WTC11 (cell line): ENCODE results near the gene FOXN3. TPM values are rescaled to one million over a fixed set of nuclear protein-coding genes. Genes with fewer than 3 reads are reported as not detected.

Experiments
- ATAC-seq: fragments of 200-7000 bp; cut with Tn5 transposase; 2 replicates; pipeline ENCODE4 v1.10.0; 2021; ENCODE audit warnings: mild to moderate bottlenecking, moderate library complexity
- CTCF ChIA-PET: fragments of 300-600 bp; sonication (Branson Sonifier 250); formaldehyde crosslinking; loops from one replicate; lab custom pipeline; 2021; ENCODE audit warnings: antibody characterized with exemption; lab: Charles Lee
- POLR2A ChIA-PET: fragments of 350-600 bp; sonication (Branson Sonifier 250); formaldehyde crosslinking; loops from one replicate; lab custom pipeline; 2021; ENCODE audit warnings: antibody characterized with exemption; lab: Charles Lee
- DNase-seq: peaks from one replicate; pipeline ENCODE4 v3.0.0; 2021; ENCODE audit warnings: low spot score
- H3K27ac Mint-ChIP-seq: 2 replicates; pipeline ENCODE4 v1.8.0; 2021; ENCODE audit warnings: mixed read lengths
- H3K27me3 Mint-ChIP-seq: 2 replicates; pipeline ENCODE4 v1.8.0; 2021; ENCODE audit warnings: low read depth, mild to moderate bottlenecking, moderate library complexity, mixed read lengths
- H3K36me3 Mint-ChIP-seq: 2 replicates; pipeline ENCODE4 v1.8.0; 2021; ENCODE audit warnings: mixed read lengths
- H3K4me1 Mint-ChIP-seq: 2 replicates; pipeline ENCODE4 v1.8.0; 2022; ENCODE audit warnings: mixed read lengths
- H3K4me3 Mint-ChIP-seq: 2 replicates; pipeline ENCODE4 v1.8.0; 2021; ENCODE audit warnings: mild to moderate bottlenecking, moderate library complexity, mixed read lengths
- H3K9me3 Mint-ChIP-seq: 2 replicates; pipeline ENCODE4 v1.8.0; 2021; ENCODE audit warnings: mixed read lengths
- AFF4 ChIP-seq: sonication (generic); formaldehyde crosslinking; IDR thresholded peaks from 2 replicates; pipeline ENCODE4 v1.8.1; 2023; ENCODE audit warnings: mild to moderate bottlenecking, missing genetic modification reagents, borderline replicate concordance
- ATF2 ChIP-seq: sonication (generic); formaldehyde crosslinking; IDR thresholded peaks from 2 replicates; pipeline ENCODE4 v1.8.1; 2022; ENCODE audit warnings: low read depth, missing genetic modification reagents, borderline replicate concordance
- ATF6 ChIP-seq: sonication (generic); formaldehyde crosslinking; IDR thresholded peaks from 2 replicates; pipeline ENCODE4 v1.8.1; 2023; ENCODE audit warnings: mild to moderate bottlenecking, missing genetic modification reagents
- CDX4 ChIP-seq: fragments of 250-450 bp; sonication (Bioruptor Pico); IDR thresholded peaks from 2 replicates; pipeline ENCODE4 v1.9.0; 2021; ENCODE audit warnings: moderate library complexity, mild to moderate bottlenecking, inconsistent platforms, borderline replicate concordance
- CREB1 ChIP-seq: sonication (generic); formaldehyde crosslinking; IDR thresholded peaks from 2 replicates; pipeline ENCODE4 v1.8.0; 2023; ENCODE audit warnings: mild to moderate bottlenecking, missing genetic modification reagents
- EMX1 ChIP-seq: fragments of 250-450 bp; sonication (Bioruptor Pico); IDR thresholded peaks from 2 replicates; pipeline ENCODE4 v1.8.0; 2021; ENCODE audit warnings: mild to moderate bottlenecking
- FOXK1 ChIP-seq: sonication (generic); formaldehyde crosslinking; IDR thresholded peaks from 2 replicates; pipeline ENCODE4 v1.8.0; 2022; ENCODE audit warnings: mild to moderate bottlenecking, moderate library complexity, missing genetic modification reagents
- FOXP1 ChIP-seq: sonication (generic); formaldehyde crosslinking; IDR thresholded peaks from 2 replicates; pipeline ENCODE4 v1.8.0; 2022; ENCODE audit warnings: missing genetic modification reagents, mild to moderate bottlenecking, moderate library complexity, borderline replicate concordance
- KAT7 ChIP-seq: sonication (generic); formaldehyde crosslinking; IDR thresholded peaks from 2 replicates; pipeline ENCODE4 v1.8.1; 2023; ENCODE audit warnings: missing genetic modification reagents, mild to moderate bottlenecking, borderline replicate concordance
- MLX ChIP-seq: sonication (generic); formaldehyde crosslinking; IDR thresholded peaks from 2 replicates; pipeline ENCODE4 v1.8.1; 2023; ENCODE audit warnings: mild to moderate bottlenecking, missing genetic modification reagents, moderate library complexity
- NR3C1 ChIP-seq: sonication (generic); formaldehyde crosslinking; conservative IDR thresholded peaks from 2 replicates; pipeline ENCODE4 v1.8.1; 2023; ENCODE audit warnings: low read depth, mild to moderate bottlenecking, missing genetic modification reagents
- OVOL2 ChIP-seq: fragments of 250-450 bp; sonication (Bioruptor Pico); IDR thresholded peaks from 2 replicates; pipeline ENCODE4 v1.9.0; 2021; ENCODE audit warnings: mild to moderate bottlenecking, borderline replicate concordance
- PREB ChIP-seq: sonication (generic); formaldehyde crosslinking; IDR thresholded peaks from 2 replicates; pipeline ENCODE4 v1.8.1; 2022; ENCODE audit warnings: mild to moderate bottlenecking, missing genetic modification reagents, moderate library complexity, borderline replicate concordance
- PRRX2 ChIP-seq: fragments of 250-450 bp; sonication (Bioruptor Pico); IDR thresholded peaks from 2 replicates; pipeline ENCODE4 v1.8.0; 2021; ENCODE audit warnings: mild to moderate bottlenecking
- TCF7 ChIP-seq: sonication (generic); formaldehyde crosslinking; IDR thresholded peaks from 2 replicates; pipeline ENCODE4 v1.8.0; 2022; ENCODE audit warnings: mild to moderate bottlenecking, low read depth, missing genetic modification reagents, moderate library complexity
- TEAD4 ChIP-seq: sonication (generic); formaldehyde crosslinking; IDR thresholded peaks from 2 replicates; pipeline ENCODE4 v1.8.0; 2022; ENCODE audit warnings: mild to moderate bottlenecking, missing genetic modification reagents
- ZNF425 ChIP-seq: fragments of 250-450 bp; sonication (Bioruptor Pico); conservative IDR thresholded peaks from 2 replicates; pipeline ENCODE4 v1.9.0; 2021; ENCODE audit warnings: mild to moderate bottlenecking
- total RNA-seq: library from RNA; stranded (reverse); gene quantifications from 3 replicates; pipeline ENCODE4 v1.2.3, GENCODE V29; 2021

FOXN3 gene
- total RNA-seq, 1 experiment from 2014 or later, result 170 TPM

GRCh38 chr14:89126461-89126860, 290.6 kb downstream of the FOXN3 start:
- ATAC-seq, result no peak
- H3K9me3 Mint-ChIP-seq, result no peaks in the 10 kb centered on the region
- DNase-seq, result no peak
- peaks cover 24% of the 10 kb centered on the region for H3K27me3 Mint-ChIP-seq
- POLR2A ChIA-PET, result no interaction called here
- CTCF ChIA-PET, result interaction anchor here (1.2 kb wide), 1 partner anchor 51 kb away, joined by 3 read pairs; no protein-coding TSS in a partner anchor
- H3K4me1 Mint-ChIP-seq, result peaks cover 15% of the 10 kb centered on the region
- H3K27ac Mint-ChIP-seq, result no peak overlapping the region
- no peaks in the 10 kb centered on the region for H3K36me3 Mint-ChIP-seq
- no peak for TF ChIP-seq TCF7 (CRISPR knock-in tag)
- no peak for TF ChIP-seq AFF4
- TF ChIP-seq OVOL2 (CRISPR knock-in tag), result no peak
- TF ChIP-seq EMX1 (CRISPR knock-in tag), result no peak
- no peak for TF ChIP-seq PREB
- TF ChIP-seq MLX, result no peak
- TF ChIP-seq CDX4 (CRISPR knock-in tag), result no peak
- no peak for TF ChIP-seq PRRX2 (CRISPR knock-in tag)
- no peak for TF ChIP-seq CREB1 (CRISPR knock-in tag)
- no peak for TF ChIP-seq NR3C1 (CRISPR knock-in tag)
- TF ChIP-seq FOXP1 (CRISPR knock-in tag), result no peak
- TF ChIP-seq ATF2, result no peak
- no peak for TF ChIP-seq KAT7
- H3K4me3 Mint-ChIP-seq, result no peak overlapping the region

- ATAC-seq (no peak), DNase-seq (no peak)
- Mint-ChIP-seq H3K4me1 (peaks cover 16% of the 10 kb centered on the region), H3K36me3 (no peaks in the 10 kb centered on the region), H3K27ac (no peak overlapping the region), H3K4me3 (no peak overlapping the region), H3K27me3 (peaks cover 25% of the 10 kb centered on the region), H3K9me3 (peaks cover 1% of the 10 kb centered on the region; the same call in 1 of the 2 replicates)
- TF ChIP-seq ATF6 (CRISPR knock-in tag) (no peak), TEAD4 (CRISPR knock-in tag) (no peak), ZNF425 (CRISPR knock-in tag) (no peak), PRRX2 (CRISPR knock-in tag) (no peak), FOXK1 (no peak)
- CTCF ChIA-PET, result no interaction called here
- POLR2A ChIA-PET, result no interaction called here
Measured at GRCh38 chr14:89125216-89125615, 291.8 kb downstream of the FOXN3 start.
